Measurements from ENCODE around the gene BSG. TPM values are rescaled to one million over a fixed set of nuclear protein-coding genes. Genes with fewer than 3 reads are reported as not detected.
A peak's percentile ranks its signal among the peaks of the same experiment; 100 is the strongest.
"Not testable (repeated sequence)": the region's sequence is repeated elsewhere in the genome, so short reads cannot be mapped to it uniquely, and the experiment has no call there.

The BSG gene
- total RNA-seq, 1 donor from 2014 or later, result 98.2 TPM

DNA sequence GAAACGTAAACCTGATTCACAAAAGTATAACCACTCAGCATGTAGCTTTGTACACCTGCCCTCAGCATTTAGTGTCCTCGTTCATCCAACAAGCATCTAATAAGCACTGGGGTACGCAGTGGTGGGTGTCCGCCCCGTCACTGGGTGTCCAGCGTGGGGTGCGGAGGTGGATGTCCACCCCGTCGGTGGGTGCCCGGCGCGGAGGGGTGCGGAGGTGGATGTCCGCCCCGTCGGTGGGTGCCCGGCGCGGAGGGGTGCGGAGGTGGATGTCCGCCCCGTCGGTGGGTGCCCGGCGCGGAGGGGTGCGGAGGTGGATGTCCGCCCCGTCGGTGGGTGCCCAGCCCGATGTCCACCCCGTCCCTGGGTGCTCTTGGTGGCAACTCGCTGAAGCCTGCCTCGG lies 12.8 kb downstream of the BSG start:
- ATAC-seq; DNase-seq (ENCODE audit: low spot score): not testable (repeated sequence)

GRCh38 chr19:585551-586110 lies 13.2 kb downstream of the BSG start:
- no peak for DNase-seq (ENCODE audit: low spot score)
- ATAC-seq, result no peak

- ATAC-seq (peak; percentile 43), DNase-seq (ENCODE audit: low spot score) (peak; percentile 64)
Measured at GRCh38 chr19:588093-588740, 15.8 kb downstream of the BSG start.

DNA sequence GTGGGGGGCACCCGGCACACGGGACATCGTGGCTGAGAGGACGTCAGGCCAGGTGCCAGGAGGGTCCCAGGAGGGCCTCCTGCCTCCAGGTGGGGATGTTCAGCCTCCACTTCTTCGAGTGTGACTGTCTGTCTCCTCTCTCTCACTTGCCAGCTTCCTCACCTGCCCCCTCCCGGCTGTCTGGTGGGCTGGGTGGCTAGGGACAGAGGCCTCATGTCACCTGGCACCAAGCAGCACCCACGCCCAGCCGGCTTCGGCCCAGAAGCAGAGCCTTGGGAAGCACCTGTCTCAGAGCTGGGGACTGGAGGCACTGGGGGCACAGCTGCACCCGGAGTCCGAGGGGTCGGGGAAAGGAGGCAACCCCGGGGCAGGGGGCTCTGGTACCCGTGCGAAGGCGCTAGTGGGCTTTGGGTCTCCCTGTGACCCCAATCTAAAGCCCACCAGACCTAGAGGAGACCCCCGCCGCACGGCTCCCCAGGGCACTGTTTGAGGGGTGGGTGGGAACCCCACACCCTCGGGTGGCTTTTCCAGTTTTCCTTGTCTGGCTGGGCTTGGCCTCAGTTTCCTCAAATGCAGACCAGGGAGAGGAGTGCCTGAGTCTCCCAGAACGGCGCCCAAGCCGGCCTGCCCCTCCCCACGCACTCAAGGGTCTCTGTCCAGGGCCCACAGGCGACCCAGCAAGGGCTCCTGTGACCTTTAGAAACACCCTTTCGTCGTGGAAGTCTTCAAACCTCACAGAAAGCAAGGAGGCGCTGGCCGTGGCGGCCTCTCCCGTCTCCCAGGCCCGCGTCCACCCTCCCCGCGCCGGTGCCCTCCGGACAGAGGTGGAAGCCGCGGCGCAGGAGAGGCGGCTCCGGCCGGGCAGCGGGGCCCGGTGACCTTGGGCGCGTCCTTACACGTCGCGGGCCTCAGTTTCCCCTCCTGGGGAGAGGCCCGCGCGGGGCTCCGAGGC lies 16.6 kb downstream of the BSG start:
- no peak for DNase-seq (ENCODE audit: low spot score)
- no peak for ATAC-seq

DNA sequence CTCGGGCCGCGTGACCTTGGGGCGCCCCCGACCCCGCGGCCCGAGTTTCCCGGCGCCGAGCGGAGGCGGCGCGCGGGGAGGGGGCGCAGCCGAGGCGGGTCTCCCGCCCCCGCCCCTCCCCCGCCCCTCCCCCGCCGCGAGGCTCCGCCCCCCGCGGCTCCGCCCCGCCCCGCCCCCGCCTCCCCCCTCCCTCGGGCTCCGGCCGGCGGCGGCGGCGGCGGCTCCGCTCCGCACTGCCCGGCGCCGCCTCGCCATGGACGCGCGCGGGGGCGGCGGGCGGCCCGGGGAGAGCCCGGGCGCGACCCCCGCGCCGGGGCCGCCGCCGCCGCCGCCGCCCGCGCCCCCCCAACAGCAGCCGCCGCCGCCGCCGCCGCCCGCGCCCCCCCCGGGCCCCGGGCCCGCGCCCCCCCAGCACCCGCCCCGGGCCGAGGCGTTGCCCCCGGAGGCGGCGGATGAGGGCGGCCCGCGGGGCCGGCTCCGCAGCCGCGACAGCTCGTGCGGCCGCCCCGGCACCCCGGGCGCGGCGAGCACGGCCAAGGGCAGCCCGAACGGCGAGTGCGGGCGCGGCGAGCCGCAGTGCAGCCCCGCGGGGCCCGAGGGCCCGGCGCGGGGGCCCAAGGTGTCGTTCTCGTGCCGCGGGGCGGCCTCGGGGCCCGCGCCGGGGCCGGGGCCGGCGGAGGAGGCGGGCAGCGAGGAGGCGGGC lies 17.4 kb downstream of the BSG start, which contains the start of gene HCN2:
HCN2 (plus strand) TSS at position 189 of the 703 bp plus-strand sequence; CDS start at position 254, 65 bp downstream.
- no peak for ATAC-seq

GRCh38 chr19:590396-590745 lies 18.0 kb downstream of the BSG start:
- DNase-seq (ENCODE audit: low spot score) (no peak), ATAC-seq (no peak)

More for the DNA sequence above, 17.4 kb downstream of the BSG start, which contains the start of gene HCN2:
- no peak for DNase-seq (ENCODE audit: low spot score)

DNA sequence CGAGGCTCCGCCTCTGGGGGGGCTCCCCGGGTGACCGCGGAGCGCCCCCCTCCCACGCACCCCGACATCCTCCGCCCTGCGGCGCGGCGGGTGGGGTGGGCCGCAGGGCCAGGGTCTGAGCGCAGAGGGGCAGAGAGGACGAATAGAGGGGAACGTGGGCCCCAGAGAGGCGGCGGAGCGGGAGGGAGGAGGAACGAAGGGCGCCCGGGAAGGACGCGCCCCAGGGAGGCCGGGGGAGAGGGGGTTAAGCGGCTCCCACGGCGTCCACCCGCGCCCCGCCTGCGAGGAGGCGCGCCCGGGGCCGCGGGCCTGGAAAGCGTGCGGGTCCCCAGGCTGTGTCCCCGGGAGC lies 18.3 kb downstream of the BSG start:
- ATAC-seq (no peak), DNase-seq (ENCODE audit: low spot score) (no peak)

DNA sequence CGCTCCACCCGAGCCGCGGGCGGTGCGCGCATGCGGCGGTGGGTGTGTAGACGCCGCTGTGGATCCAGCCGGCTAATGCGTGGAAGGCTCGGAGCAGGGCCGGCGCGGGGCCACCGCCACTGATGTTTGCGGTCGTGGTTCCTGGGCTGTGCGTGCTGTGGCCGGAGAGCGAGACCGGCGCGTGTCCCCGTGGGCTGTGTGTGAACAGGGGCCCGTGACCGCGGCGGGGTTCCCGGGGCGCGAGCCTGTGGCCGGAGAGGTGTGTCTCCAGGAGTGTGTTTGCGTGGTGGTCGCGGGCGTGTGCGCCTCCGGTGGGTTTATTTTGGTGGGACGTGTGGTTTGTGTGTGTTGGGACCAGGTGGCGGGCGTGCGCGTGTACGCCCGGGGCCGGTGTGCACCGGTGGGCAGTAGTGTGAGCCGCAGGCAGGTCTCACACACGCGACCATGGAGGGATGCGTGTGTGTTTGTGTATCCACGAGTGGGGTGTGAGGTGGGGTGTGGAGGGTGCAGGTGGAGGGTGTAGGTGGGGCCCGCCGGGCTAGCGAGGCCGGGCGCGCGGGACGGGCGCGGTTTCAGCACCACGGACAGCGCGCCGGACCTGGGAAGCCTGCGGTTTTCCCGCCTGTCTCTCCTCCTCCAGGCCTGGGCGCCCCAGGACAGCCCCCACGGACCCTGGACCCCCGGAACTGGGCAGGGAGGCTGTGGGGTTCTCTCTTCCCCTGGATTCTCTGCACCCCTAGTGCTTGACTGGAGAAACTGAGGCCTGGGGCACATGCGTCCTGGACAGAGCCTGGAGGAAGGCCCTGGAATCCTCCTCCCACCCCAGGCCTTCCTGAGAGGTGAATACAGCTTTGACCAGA lies 18.9 kb downstream of the BSG start:
- peak; percentile 77 for ATAC-seq

GRCh38 chr19:592101-592500 lies 19.7 kb downstream of the BSG start:
- DNase-seq (ENCODE audit: low spot score) (no peak), ATAC-seq (no peak)

More for the DNA sequence above, 18.9 kb downstream of the BSG start:
- DNase-seq (ENCODE audit: low spot score), result no peak

DNA sequence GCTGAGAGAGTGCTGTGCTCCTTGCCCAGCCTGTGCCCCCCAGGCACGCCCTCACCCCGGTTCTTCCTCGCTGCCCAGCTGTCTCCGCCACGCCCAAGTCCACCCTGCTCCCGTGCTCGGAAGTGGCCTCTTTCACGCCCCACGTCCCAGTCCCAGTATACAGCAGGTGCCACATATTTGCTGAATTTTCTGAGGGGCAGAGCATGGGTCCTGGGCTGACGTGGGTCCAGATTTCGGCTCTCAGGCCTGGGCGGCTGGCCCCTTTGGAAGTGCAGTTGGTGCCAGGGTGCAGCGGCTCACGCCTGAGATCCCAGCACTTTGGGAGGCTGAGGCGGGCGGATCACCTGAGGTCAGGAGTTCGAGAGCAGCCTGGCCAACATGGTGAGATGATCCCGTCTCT lies 20.7 kb downstream of the BSG start:
- no peak for DNase-seq (ENCODE audit: low spot score)

GRCh38 chr19:593505-593904 lies 21.1 kb downstream of the BSG start:
- no peak for DNase-seq (ENCODE audit: low spot score)
- no peak for ATAC-seq

More for the DNA sequence above, 20.7 kb downstream of the BSG start:
- no peak for ATAC-seq

DNA sequence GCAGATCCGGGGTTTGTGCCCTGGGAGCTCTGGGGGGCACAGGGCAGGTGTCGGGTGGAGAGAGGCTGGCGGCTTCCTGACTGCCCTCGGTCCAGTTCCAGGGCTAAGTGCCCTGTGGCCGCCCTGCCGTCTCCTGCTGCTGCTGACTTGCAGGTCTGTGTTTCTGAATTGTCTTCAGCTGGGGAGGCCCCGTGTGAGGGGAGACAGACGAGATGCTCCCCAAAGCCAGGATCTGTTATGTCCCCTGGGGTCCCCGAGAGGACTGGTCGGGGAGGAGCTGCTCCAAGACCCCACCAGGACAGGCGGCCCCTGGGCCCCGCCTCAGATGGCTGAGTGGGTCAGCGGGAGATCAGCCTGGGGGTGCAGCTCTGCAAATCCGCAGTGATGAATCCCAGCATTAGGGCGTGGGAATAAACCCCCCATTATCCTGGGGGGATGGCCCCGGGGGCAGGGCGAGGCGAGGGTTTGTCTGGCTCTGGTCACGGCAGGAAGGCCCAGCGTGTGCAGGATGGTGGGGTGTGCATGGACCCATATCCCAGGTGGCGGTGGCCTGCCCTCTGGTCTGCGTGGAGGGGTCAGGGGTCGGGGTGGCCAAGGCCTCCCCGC lies 22.0 kb downstream of the BSG start:
- ATAC-seq (no peak), DNase-seq (ENCODE audit: low spot score) (no peak)

DNA sequence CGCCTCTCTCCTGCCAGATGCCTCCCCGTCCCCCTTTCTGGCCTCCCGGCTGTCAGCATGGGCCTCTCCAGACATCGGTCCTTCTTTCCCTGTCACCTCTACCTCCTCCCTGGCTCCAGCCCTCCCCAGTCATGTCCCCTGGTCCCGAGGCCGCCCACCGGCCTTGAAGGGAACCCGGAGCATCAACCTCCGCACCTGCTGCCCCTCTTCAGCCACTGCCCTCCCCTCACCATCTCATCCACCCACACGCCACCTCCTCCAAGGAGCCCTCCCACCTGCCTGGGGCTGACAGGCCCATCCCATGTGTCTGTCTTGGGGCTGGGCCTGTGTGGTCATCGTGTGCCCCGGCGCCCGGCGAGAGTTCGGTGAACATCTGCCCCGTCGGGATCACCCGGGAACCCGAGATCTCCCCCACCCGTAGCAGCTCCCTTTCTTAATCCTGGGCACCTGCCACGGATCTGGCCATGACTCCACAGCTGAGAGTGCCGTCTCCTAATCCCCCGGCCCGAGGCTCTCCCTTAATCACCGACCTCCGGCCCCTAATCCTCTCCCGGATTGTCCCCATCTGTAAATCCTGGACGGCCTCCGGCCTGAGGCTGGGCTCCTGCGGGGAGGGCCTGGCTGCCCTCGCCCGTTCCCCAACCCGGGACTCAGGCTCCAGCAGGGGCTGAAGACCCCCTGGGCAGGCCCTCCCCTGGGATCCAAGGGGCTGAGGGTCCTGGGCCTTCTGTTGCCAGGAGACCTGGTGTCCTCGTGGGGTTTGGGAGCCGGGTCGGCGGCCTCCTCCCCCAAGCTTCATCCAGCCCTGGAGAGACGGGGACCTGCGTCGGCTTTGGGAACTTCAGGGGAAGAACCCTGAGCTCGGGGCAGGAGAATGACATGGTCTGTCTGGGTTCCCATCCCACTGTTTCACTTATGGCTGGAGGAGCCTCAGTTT lies 23.2 kb downstream of the BSG start:
- DNase-seq (ENCODE audit: low spot score), result no peak

DNA sequence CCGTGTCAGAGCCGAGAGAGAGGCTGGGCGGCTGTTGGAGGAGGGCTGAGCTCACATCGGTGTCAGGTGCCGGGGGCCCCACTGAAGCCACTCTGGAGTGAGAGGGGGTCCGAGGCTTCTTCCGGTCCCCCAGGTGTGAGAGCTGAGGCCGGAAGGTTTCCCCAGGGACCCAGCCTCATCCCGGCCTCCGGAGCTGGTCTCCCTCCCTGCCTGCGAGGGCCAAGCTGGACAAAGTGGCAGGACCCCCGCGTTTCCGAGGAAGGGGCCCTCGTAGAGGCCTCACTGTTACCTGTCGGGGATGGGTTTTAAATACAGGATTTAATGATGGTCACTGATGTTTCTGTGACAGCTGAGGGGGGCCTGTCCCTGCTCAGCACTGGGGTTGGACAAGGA lies 23.9 kb downstream of the BSG start:
- DNase-seq (ENCODE audit: low spot score) (no peak), ATAC-seq (no peak)

More for the DNA sequence above, 23.2 kb downstream of the BSG start:
- no peak for ATAC-seq

GRCh38 chr19:597406-598315 lies 25.3 kb downstream of the BSG start:
- DNase-seq (ENCODE audit: low spot score) (no peak), ATAC-seq (no peak)

DNA sequence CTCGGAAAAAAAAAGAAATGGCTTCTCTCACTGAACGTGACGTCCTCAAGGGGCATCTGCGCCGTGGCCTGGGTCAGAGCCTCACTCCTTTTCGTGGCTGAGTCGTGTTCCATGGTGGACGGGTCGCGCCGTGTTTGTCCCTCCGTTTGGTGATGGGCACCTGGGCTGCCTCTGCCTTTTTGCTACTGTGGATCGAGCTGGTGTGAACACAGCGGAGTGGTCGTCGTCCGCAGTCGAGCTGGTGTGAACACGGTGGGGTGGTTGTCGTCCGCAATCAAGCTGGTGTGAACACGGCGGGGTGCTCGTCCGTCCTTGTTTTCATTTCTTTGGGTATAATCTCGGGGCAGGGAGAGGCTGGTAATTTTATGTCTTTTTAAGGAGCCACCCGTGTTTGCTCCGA lies 28.9 kb downstream of the BSG start:
- DNase-seq (ENCODE audit: low spot score), result no peak

GRCh38 chr19:601790-602189 lies 29.4 kb downstream of the BSG start:
- no peak for DNase-seq (ENCODE audit: low spot score)
- ATAC-seq, result no peak

More for the DNA sequence above, 28.9 kb downstream of the BSG start:
- no peak for ATAC-seq
